NCI-H146 treated with DMSO at 0.1 percent for 48 hours (cell line): ENCODE data around the gene ZMYND10.

Source experiments
- DNase-seq: peaks from one replicate; lab custom pipeline; 2025; ENCODE audit not compliant: unreplicated experiment; lab: John Stamatoyannopoulos, UW

The ZMYND10 gene

DNA sequence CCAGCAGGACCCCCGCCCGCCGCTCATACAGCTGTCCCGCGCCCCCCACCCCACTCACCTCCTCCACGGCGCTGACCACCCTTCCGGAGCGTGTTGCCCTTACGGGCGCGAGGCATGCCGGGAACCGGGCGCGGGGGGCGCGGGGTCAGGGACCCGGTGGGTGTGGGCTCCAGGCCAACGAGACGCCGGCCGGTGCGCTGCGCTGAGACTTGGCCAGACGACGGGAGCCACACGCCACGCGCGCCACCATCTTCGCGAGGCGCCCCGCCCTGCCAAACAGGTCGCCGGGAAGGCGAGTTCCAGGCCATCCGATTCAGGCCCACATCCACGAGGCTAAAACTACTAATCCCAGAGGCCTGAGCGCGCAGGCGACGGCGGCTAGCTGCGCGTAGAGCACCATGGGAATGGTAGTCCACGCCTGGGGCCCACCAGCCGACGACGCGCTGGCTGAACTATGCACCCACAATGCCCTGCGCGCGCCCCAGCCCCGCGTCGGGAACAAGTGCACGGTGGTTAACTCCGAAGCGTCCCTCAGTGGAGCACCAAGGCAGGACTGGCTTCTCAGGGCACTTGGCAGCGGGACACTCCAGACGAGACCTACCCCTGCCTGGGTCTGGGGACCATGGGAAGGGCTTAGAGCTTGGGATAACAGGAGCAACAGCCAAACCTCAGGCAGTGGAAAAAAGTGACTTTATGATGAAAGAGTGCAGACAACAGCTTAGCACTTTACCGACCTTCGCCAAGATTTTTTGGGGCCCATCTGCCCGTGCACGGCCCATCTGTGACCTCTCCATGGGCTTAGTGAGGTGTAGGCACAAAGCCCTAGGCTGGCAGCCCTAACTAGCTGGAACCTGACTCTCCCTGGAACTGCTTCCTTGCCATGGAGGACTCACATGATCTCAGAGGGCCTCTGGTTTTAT, 53.1 kb downstream of the ZMYND10 start, which contains the start of gene IFRD2:
Gene IFRD2, minus strand, starts transcription at position 271 of the 920 bp plus-strand sequence. Its CDS starts 155 bp downstream, at position 116.
- DNase-seq, result peak; percentile 83
